Activated CD4-positive, alpha-beta T cell treated with anti-CD3 and anti-CD28 coated beads for 1 hour (primary cell): Measurements from ENCODE around the gene EN2.

Experiments used
- DNase-seq: peaks from one replicate; pipeline ENCODE4 v3.0.0-alpha.2; 2020

Gene EN2

DNA sequence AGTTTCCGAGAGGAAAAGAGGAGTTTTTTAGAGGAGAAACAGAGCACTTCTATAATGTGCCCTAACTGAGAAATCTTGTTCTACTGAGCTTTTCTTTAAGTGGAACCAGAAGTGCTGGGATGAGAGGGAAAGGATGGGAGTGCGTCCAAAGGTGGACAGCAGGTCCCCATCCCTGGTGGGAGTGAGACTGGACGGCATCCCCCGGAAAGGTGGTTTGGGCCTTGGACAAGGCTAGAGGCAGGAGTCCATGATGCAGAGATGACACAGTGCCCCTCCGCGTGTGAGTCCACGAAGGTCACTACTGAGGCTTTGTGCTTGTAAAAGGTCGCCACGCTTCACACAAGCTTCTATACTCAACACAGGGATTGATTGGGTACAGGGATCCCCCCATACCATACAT, 6.1 kb upstream of the EN2 start:
- no peak for DNase-seq

DNA sequence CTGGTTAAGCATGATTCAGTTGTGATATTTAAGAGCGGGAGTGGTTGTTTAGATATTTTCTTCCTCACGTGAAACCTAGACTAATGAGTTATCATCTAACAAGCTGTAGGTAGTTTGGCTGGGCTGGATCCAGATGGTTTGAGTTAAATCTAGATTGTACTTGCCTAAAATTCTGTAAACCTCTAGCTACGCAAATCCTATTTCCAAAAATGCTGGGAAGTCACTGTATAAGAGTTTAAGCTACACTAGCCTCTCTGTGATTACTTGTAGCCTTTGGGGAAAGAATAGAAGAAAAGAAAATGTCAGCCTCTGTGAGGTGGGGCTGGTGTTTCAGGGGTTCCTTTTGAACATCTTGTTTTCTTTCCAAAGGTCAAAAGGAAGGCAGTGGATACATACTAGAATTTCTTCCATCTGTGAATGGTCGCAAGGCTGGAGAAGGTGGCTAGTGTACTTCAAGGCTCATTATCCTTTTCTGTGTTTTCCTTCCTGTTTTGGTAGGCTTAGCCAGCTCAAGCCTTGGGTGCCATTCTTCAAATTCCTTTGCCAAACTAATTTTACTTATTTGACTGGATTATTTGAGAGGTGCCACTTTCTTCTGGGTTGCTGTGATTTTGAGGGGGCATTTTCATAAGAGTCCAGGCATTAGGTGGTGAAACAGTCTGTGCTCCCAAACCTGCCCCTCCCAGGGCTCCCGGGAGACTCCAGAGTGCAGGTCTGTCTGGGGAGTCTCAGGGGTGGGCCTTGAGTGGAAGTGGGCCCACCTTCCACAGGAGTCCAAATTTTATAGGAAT, 5.2 kb upstream of the EN2 start:
- DNase-seq, result no peak

DNA sequence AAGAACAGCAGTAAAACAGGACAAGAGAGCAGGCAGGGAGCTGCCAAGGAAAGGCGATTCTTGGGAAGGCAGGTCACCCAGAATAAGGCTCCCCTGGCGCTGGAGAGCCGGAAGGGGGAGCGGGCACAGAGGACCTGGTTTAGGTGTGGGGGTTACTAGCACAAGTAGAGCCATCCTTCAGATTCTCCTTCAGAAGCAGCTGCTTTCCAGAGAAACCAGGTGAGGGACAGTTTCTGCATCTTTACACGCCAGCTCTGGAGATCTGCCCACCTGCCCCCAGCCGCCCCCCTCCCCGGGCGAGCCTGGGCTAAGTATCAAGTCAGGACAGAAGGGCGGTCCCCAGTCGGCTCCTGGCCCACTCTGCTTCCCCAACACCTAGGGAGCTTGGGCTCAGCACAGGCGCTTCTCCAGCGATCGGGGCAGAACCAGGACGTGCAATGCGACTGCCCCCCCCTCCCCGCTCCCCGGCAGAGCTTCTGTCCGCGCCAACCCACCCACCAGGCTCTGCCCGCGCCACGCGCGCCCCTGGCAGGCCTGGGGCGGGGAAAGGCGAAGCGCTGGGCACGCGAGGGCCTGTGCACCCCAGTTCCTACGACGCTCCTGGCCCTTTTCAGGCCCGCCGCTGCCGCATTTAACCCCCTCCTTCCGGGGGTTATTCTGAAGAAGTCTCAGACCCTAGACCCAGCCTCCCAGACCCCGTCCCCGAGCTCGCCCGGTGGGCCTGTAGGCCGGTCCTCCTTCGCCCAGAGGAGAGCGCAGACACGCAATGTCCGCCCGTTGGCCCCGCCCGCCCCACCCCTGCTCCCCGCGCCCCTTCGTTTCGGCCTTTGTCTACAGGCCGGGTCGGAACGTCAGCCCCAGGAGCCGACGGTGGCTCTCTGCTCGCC, 4.4 kb upstream of the EN2 start:
- no peak for DNase-seq

DNA sequence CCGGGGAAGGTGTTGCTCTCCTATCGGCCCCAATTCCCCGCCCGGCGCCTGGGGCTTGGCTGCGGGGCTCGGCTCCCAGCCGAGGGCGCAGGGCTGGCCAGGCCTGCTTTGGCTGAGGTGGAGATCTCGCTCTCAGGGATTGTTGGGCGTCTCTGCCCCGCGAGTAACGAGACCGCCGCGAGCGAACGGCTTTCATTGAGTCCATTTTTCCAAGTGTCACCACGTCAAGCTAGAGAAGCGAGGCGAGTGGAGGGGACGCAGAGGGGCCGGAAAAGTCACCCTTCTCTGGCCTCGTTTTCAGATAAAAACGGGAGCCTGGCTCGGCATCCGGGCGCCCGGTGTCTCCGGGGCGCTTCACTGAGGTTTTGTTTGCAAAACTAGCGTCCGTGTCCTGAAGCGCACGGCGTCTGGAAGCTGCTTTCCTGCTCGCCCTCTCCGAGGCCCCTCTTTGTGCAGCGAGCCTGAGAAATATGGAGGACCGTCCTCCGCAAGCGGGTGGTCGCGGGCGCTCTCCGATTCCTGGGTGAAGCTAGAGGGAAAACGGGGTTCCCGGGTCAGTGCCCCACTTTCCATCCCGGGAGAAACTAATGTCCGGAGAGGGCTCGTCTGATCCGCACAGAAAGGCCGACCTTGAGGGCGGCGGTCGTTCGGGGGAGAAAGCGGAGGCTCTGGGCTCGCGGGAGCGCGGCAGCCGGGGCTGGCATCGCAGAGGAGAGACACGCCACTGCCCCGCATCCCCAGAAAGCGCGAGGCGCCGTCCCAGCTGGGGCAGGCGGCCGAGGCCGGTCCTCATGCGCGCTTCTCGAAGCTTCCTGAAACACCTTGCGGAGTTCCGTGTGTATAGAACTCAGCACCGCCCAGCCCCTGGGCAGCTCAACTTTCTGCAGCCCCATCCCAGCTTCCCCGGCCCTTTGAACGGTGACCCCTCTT, 3.5 kb upstream of the EN2 start:
- no peak for DNase-seq

DNA sequence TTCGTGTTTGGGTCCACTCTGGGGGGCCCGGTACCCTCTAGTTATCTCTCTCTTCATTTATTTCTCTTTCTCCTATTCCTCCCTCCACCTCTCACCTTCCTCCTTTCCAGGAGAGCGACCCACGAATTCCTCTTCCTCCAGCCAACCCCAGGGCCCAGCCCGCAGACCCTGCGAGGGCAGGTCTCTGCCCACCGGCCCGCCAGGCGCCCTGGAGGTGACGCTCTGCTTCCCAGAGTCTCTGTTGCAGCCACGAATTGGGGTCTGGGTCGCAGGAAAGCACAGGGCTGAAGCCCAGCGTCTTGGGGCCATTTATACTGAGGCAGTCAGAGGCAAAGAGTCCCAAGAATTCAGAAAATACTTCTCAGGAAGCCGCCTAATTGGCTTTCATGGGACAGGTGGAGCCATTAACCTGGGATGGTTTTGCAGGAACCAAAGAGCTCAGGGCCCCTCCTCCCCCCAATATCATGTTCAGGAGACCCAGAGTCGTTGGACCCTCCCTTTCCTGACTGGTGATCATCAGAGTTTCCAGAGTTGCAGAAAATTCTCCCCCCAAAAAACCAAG, 2.7 kb upstream of the EN2 start:
- DNase-seq, result no peak

DNA sequence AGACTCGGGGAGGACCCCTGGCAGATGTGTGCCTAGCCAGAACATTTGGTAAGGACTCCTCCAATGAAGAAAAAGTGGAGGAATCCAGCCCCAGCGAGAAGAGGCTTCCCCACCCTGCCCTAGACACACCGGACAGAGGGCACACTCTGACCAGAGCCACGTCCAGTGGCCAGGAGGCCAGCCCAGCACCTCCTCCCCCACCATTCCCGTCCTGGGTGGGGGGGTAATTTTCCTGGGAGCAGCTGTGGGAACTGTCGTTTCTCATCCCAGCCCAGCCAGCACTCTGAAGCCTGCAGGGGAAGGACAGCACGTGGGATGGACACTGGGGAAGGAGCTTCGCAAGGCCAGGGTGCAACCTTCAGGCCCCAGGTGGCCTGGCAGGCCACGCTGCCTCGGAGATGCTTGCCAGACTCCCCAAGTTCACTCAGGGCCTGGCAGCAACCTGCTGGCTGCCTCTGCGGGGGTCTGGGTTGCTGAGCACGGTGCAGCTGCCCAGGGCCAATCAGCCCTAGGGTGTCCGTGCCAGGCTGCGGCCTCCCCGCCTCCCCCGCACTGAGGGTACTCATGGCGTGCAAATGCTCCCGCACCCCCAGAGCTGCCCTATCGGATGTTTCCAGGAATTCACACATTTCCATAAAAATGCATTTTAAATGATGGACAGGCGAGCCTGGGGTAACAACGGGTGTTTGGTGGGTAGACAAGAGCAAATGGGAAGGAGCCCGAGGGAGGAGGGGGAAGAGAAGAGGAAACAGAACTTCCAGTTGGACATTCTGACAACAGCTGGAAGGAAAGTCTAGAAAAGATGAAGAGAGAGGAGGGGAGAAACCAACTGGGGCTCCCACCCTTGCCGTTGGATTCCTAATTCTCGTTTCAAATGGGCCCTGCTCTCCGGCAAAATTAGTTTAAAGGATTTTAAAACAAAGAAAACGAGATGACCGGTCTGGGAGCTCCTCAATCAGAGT, 1.9 kb upstream of the EN2 start:
- no peak for DNase-seq

DNA sequence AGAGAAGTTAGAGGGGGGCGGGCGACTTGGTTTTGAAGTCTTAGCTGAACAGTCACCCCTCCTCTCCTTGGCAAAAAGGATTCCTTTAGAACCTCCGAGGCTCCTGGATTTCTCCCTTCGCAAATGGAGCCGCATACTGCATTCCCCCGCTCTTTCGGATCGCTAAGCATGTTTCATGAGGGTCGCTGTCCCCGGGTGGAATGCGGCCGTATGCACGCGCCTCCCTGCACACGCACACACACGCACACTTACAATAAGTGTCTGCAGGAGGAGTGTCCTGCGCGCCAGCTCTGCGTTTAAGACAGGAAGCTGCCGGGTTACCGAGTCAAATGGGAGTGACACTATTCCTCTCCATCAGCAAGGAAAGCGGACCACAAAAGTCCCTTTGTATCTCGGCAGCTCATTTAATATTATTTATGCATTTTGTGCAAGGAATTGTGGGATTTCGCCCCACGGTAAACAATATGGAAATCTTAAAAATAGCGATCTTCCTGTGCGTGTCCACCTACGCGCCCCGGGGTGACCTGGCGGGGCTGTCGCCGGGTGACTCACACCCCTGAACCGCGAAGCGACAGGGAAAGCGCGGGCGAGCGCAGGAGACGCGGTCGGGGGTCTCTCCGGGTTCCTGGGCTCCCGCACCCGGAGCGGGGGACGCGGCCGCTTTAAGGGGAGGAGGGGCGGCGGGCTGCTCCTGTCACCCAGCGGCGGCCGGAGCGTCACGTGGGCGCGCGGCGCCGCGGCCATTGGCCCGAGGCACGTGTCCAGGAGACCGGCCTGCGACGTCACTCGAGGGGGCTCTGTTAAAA, 988 bp upstream of the EN2 start:
- DNase-seq, result no peak

DNA sequence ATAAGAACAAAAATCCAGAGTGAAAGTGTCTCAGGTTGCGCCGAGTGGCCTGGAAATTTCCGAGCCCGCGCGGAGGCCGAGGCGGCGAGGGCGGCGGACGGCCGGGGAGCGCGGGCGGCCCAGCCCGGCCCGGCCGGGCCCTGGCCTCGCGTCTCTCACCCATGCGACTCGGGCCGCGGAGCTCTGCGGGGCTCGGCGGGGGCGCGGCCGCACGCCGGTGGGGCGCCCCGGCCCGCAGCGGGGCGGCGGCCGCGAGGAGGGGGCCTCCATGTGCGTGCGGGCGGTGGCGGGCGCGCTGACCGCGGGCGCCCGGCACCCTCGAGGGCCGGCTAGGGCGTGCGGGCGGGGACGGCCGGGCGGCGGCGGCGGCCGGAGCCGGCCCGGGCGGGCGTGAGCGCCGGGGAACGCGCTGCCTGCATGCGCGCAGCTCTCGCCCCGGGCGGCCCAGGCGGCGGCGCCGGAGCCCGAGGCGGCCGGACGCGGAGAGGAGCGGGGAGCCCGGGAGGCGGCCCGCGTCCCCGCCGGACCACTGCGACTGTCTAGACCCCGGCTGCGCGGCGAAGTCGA, 302 bp upstream of the EN2 start:
- no peak for DNase-seq

DNA sequence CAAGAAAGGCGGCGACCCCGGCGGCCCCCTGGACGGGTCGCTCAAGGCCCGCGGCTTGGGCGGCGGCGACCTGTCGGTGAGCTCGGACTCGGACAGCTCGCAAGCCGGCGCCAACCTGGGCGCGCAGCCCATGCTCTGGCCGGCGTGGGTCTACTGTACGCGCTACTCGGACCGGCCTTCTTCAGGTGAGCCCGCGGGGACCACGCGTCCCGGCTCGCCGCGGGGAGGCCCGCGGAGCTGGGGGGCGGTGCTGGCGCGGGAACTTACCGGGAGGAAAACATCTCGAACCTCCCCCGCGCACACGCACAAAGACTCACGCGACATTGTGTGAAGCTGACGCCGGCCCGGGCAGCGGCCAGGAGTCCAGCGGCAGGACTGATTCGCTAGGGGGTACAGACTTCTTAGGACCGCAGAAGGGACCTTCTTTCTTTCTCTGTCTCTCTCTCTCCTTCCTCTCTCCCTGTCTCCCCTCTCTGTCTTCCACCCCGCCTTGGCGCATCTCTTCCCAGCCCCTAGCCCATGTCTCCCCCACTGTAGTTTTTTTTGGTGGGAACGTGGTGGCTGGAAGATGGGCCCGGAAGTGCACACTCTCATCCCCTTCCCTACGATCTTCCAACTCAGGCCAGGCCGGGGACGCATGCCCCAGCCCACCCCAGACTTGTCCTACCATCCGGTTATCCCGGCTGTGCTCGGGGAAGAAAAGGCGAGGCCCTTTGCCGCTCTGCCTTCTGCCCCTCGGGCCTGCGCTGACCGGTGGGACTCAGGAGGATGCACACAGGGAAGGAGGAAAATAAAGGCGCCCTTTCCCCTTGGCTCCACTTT, 1.2 kb downstream of the EN2 start:
- no peak for DNase-seq

DNA sequence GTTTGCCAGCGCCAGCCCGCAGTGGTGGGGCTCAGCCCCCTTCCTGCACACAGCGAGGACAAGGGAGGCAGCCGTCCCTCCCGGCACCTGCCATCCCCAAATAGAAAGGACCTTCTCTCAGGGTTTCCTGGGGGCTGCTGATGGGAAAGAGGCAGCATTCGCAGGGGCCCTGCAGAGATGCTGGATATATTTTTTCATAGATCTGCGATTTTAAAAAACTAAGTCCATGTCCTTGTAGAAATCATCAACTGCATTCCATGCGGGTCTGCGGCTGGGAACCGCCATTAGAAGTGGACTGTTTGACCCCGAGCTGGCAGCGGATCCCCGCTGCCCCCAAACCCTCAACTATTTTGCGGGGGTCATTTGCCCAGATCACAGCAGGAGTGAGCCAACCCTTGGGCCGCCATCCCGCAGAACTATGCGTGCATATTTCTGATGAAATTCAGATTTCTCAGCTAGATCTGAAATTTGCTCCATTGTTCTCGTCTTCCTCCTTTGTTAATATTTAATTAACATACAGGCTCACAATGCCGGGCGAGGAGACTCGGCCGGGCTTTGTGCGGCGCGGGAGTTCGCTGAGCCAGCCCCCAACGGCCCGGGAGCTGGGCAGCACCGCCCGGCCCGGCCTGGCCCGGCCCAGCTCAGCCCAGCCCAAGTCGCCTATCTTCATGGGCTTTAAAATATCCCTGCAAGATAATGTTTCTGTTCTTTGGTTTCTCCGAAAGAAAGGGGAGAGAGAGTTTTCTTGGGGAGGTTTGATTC, 2.0 kb downstream of the EN2 start:
- no peak for DNase-seq

DNA sequence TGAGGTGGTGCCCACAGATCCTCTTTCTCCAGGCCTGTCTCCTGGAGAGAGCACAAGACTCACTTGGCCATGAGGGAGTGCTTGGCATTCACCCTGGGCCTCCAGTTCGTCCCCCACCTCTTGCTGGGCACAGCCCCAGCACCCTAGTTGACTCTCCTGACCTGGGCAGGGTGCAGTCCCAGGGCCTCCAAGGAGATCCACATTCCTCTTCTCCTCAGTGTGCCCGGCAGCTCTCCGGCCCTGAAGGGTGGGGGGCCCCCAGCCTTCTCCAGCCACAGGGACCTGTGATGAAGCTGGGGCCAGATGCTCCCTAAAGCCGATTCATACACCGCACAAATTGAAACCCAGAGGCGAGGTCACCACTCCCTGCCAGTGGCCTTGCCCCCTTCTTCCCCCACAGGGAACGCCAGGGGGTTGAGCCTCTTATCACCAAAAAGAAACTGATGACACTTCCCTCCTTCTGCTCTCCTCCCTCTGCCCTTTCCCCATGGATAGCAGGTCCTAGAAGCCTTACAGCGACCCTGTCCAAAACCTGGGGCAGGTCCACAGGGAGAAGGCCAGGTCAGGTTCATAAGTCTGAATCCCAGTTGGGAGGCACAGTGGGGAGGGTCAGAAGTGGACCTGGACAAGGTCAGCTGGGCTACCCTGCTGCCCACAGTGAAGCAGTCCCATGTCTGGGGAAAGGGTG, 3.1 kb downstream of the EN2 start:
- no peak for DNase-seq

DNA sequence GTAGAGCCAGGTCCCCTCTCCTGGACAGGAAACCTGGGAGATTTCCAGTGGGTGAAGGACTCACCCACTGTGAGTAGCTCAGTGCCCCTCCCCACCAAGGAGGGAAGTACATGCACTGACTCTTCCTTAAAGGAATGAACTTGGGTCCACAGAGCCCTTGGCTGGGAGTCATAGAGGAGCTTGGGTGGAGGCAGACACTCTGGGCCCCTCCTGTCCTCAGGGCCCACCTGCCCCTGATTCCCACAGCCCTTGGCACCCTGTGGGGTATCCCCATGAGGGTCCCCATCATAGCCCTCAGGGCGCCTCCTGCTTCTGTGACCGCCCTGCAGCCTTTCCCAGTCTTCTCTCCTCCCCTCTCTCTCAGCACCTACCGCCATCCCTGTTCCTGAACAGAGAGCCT, 3.7 kb downstream of the EN2 start:
- DNase-seq, result no peak

DNA sequence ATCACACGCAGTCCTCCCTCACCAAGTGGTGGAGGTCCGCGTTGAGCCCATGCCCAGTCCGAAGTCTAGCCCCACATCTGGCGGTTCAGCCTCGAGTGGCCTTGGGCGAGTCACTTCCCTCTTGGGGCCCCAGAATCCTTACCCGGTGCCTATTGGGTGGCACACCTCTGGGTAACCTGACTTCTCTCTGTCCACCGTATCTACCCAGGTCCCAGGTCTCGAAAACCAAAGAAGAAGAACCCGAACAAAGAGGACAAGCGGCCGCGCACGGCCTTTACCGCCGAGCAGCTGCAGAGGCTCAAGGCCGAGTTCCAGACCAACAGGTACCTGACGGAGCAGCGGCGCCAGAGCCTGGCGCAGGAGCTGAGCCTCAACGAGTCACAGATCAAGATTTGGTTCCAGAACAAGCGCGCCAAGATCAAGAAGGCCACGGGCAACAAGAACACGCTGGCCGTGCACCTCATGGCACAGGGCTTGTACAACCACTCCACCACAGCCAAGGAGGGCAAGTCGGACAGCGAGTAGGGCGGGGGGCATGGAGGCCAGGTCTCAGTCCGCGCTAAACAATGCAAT, 4.3 kb downstream of the EN2 start:
- no peak for DNase-seq

DNA sequence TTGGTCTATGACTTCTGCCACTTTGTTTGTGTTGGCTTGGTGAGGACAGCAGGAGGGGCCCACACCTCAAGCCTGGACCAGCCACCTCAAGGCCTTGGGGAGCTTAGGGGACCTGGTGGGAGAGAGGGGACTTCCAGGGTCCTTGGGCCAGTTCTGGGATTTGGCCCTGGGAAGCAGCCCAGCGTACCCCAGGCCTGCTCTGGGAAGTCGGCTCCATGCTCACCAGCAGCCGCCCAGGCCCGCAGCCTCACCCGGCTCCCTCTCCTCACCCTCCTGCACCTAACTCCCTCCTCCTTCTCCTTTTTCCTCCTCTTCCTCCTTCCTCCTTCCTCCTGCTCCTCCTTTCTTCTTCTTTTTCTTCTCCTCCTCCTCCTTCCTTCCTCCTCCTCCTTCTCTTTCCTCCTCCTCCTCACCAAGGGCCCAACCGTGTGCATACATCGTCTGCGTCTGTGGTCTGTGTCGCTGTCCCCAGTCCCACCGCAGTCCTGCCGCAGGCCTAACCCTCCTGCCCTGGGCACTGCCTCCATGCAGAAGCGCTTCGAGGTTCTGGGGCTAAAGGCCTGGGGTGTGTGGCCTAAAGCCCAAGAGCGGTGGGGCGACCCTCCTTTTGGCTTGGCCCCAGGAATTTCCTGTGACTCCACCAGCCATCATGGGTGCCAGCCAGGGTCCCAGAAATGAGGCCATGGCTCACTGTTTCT, 5.3 kb downstream of the EN2 start:
- DNase-seq, result no peak

DNA sequence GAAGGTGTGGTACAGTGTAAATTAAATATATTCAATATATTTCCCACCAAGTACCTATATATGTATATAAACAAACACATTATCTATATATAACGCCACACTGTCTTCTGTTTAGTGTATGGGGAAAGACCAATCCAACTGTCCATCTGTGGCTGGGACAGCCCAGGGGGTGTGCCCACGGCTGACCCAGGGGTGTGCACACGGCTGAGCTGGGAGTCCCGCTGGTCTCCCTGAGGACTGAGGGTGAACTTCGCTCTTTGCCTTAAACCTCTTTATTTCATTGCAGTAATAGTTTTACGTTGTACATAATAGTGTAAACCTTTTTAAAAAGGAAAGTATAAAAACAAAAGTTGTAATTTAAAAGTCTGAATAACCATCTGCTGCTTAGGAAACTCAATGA, 6.3 kb downstream of the EN2 start:
- no peak for DNase-seq

DNA sequence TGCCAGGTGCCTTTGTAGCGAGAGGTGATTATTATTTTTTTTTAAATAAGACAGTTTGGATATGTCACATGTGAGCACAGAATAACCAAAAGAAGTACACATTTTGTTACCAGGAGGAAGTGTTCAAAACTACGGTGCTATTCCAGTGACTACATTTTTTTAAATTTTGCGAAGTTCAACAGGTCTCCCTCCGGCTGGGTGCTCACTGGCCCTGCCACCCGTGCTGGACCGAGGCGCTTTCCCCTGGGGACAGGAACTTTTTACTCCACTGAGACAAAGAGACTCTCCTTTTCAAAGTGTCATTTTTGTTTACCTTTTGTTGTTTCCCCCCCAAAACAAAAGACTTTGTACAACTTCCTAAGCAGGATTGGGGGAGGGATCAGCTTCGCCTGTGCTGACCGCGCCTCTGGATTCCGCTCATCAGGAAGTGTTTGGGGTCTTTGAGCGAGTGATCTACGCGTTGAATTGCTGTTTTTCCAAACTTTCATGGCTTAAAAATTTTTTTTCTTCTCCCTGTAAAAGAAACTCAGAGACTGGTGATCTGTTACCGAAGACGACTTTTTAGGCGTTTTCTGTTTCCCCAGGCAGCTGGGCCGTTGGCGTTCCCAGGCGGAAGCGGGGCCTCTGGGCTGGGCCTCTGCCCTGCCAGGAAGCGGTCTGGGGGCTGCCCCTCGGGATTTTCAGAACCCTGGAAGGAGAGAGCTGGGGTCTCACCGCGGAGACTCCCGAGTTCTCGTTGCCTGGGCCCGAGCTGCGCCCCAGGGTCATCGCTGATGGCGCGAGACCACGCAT, 7.2 kb downstream of the EN2 start:
- DNase-seq, result no peak
